ENCODE results near the gene TMEM132D.

- TF ChIP-seq CTCF (IDR thresholded peaks at IDR 0.05; ENCODE audit: low read depth, low read length, missing input control) (no peak), MAX (IDR thresholded peaks at IDR 0.05) (no peak), SP1 (IDR thresholded peaks at IDR 0.05) (no peak), JUND (IDR thresholded peaks at IDR 0.05) (no peak), TAF1 (conservative IDR thresholded peaks at IDR 0.05) (no peak)
- TF ChIP-seq, protein P1, sequence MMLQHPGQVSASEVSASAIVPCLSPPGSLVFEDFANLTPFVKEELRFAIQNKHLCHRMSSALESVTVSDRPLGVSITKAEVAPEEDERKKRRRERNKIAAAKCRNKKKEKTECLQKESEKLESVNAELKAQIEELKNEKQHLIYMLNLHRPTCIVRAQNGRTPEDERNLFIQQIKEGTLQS (IDR thresholded peaks at IDR 0.05), result no peak
Observed at GRCh38 chr12:129276361-129277060, 627.3 kb downstream of the TMEM132D start.

Measured in liver (tissue), 3 donors.